GM12873 (cell line): Measurements from ENCODE around the gene IFI27L1.

Source experiments
- CTCF ChIP-seq: IDR thresholded peaks from 2 replicates; pipeline ENCODE4 v1.5.1; 2012; ENCODE audit warnings: low read depth, mild to moderate bottlenecking, moderate library complexity, low read length, control low read depth; ENCODE audit not compliant: insufficient read depth; ENCODE audit errors: missing control alignments

IFI27L1 gene

GRCh38 chr14:94049625-94050023 lies 31.5 kb upstream of the IFI27L1 start:
- TF ChIP-seq CTCF = no peak

GRCh38 chr14:94050231-94050880 lies 30.8 kb upstream of the IFI27L1 start:
- no peak for TF ChIP-seq CTCF

- no peak for TF ChIP-seq CTCF
These were observed 30.0 kb upstream of the IFI27L1 start for GRCh38 chr14:94051115-94051514.

- no peak for TF ChIP-seq CTCF
These were observed 29.3 kb upstream of the IFI27L1 start for GRCh38 chr14:94051779-94052178.

- TF ChIP-seq CTCF = no peak
These were observed 28.9 kb upstream of the IFI27L1 start for GRCh38 chr14:94052199-94052598.

- TF ChIP-seq CTCF = no peak
These were observed 28.4 kb upstream of the IFI27L1 start for GRCh38 chr14:94052662-94053061.

GRCh38 chr14:94054401-94054800 lies 26.7 kb upstream of the IFI27L1 start:
- TF ChIP-seq CTCF = no peak

GRCh38 chr14:94054936-94055335 lies 26.2 kb upstream of the IFI27L1 start:
- TF ChIP-seq CTCF = no peak
